ENCODE measurements around the gene GCN1.
"Not testable (repeated sequence)": the region's sequence is repeated elsewhere in the genome, so short reads cannot be mapped to it uniquely, and the experiment has no call there.

Gene GCN1, protein sequence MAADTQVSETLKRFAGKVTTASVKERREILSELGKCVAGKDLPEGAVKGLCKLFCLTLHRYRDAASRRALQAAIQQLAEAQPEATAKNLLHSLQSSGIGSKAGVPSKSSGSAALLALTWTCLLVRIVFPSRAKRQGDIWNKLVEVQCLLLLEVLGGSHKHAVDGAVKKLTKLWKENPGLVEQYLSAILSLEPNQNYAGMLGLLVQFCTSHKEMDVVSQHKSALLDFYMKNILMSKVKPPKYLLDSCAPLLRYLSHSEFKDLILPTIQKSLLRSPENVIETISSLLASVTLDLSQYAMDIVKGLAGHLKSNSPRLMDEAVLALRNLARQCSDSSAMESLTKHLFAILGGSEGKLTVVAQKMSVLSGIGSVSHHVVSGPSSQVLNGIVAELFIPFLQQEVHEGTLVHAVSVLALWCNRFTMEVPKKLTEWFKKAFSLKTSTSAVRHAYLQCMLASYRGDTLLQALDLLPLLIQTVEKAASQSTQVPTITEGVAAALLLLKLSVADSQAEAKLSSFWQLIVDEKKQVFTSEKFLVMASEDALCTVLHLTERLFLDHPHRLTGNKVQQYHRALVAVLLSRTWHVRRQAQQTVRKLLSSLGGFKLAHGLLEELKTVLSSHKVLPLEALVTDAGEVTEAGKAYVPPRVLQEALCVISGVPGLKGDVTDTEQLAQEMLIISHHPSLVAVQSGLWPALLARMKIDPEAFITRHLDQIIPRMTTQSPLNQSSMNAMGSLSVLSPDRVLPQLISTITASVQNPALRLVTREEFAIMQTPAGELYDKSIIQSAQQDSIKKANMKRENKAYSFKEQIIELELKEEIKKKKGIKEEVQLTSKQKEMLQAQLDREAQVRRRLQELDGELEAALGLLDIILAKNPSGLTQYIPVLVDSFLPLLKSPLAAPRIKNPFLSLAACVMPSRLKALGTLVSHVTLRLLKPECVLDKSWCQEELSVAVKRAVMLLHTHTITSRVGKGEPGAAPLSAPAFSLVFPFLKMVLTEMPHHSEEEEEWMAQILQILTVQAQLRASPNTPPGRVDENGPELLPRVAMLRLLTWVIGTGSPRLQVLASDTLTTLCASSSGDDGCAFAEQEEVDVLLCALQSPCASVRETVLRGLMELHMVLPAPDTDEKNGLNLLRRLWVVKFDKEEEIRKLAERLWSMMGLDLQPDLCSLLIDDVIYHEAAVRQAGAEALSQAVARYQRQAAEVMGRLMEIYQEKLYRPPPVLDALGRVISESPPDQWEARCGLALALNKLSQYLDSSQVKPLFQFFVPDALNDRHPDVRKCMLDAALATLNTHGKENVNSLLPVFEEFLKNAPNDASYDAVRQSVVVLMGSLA (N-terminal part only)

DNA sequence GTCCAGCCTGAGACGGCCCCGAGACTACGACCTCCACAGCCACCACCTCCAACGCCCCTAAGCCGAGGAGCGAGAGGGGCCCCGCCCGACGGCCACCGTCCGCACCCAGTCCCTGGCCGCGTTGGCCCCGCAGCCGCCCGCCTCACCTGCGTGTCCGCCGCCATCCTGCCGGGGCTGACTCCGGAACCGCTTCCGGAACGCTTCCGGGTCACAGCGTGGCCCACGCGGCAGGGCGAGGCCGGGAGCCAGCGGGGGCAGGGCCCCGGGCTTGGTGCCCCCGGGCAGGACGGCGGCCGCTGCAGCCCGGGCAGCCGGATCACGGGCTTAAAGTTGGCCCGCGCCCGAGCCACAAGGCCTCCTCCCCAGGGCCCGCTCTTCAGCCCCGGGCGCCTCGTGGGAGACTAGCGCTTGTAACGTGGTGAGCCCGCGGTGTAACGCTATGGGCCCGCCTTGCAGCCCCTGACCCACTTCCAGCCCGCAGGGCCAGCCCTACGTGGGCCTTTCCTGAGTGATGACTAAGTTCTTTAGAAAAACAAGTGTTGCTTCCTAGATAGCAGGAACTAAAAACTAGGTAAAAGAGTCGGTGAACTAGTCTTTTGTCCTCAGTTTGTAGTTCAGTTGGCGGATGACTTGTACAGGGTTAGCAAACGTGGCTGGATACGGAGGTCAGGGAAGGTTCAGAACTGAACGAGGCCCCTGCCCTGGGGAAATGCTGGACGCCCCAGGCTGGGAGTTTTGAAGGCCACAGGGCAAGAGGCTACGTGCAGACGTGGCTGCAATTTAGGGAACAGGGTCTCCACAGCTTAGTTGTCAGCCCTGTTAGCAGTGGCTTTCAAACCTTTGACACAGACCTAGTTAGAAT lies at the start of gene GCN1:
TSS of gene GCN1 (minus strand) at position 182 of the 862 bp plus-strand sequence. CDS start at position 164, 18 bp downstream.
- DNase-seq: peak; percentile 93

DNA sequence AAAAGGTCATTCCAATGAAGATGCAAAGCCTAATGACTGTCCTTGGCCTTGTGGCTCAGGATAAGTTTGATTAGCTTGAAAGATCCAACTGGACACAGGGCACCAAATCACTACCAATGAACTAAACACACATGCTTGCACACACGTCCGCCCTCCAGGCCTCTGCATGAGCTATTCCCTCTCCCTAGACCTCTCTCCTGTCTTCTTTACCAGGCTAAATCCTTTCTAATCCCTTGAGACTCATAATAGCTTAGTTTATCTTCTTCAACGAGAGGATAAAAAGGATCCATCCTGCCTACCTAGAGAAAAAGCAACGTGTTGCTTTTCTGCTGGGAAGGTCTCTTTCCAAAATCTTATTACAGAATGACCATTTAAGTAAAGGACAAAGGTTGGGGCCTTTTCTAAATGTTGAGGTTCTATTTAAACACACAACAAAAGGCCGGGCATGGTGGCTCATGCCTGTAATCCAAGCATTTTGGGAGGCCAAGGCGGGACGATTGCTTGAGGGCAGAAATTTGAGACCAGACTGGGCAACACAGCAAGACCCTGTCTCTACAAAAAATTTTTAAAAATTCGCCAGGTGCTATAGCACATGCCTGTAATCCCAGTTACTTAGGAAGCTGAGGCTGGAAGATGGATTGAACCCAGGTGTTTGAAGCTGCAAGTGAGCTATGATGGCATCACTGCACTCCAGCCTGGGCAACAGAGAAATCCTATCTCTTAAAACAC lies 48.6 kb upstream of the GCN1 start:
- no peak for DNase-seq

DNA sequence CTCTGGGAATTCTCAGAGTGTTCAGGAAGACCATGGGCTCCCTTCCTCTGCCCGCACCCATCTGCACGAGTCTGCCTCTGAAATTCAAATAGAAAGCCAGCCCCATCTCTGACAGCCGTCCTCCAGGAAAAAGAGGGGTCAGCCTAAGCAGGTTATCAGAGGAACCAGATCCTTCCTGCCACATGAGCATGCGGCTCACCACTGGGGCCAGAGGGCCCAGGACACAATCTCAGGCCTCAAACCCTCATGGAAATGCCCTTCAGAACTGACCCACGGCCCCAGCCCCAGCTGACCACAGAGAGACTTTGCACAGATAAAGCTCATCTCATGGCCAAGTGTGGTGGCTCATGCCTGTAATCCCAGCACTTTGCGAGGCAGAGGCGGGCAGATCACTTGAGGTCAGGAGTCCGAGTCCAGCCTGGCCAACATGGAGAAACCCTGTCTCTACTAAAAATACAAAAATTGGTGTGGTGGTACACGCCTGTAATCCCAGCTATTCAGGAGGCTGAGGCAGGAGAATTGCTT lies 47.8 kb upstream of the GCN1 start:
- DNase-seq: no peak

DNA sequence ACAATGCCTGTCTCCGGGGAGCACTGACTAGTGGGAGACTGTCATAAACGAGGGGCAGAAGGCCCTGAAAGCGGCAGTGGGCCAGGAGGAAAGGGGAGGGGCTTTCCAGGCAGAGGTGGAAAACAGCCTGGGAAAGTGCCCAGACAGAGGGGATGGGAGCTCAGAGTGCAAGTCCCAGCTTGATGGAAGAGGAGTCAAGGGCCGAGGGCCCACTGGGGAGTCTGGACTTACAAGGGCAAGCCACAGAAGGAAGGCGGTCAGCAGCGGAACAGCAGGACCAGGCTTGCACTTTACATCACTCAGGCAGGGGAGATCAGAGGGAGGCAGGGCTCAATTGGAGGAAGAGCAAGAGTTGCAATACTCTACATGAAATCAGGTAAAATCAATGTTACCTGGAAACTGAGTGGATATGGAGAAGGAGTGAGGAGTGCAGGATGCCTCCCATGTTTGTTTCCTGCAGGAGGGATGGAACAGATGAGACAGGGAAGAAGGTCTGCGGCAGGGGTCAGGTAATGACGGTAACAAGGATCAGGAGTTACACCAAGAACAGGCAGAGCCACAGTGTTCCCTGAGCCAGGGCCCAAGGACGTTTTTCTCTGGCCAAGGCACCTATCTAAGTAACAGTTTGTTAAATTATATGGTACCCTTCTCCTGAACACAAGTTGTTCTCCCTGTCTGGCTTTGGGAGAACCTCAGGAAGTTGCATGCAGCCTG lies 47.2 kb upstream of the GCN1 start:
- DNase-seq: no peak

DNA sequence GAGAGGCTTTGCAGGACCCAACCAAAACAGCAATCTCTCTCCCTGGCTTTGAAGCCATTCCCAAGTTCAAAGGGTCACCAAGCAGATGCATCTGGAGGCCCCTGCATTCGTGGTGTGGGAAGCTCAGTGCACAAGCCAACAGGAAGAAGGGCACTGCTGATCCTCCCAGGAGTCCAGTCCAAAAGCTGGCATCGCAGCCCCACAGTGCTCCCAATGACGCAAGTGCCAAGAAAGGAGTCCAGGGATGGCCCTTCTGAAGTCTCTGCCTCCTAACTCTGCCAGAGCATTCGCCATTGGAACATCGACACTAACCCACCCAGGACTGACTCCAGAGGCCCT lies 45.9 kb upstream of the GCN1 start:
- DNase-seq: no peak

DNA sequence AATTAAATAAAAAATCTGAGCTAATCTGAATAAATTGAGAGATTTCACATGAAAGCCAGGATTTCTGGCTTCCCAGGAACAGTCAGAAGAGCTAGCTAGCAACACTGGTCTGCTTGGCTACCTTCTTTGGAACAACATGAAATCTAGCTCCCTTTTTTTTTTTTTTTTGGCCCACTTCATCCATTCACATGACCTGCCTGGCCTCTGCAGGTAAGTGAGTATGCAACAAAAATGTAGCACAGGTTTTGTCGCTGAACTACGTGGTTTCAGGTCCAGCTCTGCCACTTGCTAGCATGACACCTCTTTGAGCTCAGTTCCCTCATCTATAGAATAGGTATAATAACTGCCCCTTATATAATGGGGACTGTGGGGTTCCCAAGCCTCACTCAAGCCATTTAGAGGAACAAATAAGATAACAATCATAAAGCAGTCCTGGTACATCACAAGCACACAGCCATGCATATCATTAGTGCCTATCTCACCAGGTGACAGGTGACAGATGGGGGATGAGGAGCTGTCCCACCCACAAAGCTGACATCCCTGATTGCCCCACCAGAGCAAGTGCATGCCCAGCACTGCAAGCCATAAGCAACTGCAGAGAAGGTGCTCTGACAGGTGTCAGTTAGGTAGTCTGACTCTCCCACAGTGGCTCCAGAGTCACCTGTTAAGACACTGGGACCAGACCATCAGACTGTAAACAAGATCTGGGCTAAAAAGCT lies 45.4 kb upstream of the GCN1 start:
- DNase-seq: no peak

DNA sequence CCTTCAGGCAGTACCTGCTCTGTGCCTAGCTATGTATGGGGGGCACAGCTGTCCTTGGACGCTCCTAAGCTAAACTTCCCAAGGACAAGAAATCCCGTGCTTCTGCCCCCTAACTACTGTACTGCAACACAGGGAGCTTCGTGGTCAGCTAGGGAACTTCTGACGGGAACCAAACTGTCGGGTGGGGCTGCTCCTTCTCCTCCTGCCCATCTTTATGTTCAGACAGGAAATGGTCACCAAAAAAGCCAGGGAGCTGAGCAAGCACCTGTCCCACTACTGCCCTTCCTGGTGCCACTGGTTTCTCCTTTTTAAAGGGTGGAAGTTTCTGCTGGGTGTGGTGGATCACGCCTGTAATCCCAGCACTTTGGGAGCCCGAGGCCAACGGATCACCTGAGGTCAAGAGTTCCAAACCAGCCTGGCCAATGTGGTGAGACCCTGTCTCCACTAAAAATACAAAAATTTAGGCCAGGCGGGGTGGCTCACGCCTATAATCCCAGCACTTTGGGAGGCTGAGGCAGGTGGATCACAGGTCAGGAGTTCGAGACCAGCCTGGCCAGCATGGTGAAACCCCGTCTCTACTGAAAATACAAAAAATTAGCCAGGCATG lies 44.4 kb upstream of the GCN1 start:
- no peak for DNase-seq

DNA sequence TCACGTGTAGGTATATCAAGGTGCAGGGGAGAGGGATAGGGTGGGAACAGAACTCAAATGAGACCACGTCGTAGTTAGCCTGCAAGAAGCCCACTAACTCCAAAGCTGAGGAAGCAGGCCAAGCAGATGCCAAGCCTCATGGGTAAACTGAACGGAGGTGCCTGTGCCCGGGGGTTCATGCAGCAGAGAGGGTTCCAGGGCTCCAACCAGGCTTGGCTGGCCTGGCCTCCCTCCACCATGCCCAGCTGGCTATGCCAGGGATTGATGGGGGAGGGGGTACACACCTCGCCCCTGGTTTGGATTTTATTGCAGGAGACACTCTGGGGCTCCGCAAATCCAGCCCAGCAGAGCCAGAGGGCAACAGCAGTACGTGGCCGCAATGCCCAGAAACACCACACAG lies 43.7 kb upstream of the GCN1 start:
- no peak for DNase-seq

DNA sequence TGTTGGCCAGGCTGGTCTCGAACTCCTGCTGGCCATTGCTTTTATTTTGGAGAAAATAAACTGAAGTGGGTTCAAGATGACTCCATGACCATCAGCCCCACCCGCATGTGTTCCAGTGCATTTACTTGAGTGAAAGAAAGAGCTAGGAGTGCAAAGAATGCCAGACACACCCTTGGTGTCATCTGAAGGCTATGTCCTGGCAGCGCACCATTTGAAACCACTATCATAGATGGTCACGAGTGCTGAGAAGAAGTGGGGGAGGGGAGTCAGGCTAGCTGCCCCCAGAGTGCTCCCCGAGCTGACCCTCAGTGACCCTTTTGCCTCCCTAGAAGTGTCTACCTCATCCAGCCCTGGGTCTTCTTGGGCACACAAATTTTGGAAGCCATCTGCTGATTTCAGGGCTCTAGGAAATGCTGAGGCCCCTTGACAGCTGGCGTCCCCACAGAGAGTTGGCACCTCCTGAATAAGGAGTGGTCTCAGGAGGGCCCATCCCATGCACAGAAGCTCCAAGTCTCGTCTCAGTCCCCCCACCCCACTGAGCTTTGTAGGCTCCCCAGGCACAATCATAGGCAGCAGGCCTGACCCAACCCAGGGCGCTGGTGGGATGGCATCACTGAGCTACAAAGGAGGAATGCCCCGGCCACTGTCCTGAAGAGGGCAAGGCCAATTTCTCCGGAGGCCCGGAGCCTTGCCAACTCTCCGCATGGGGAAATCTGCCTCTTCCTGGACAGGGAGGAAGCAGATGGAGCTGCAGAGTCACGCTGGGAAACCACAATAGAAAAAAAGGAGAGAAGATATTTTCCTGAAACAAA lies 43.1 kb upstream of the GCN1 start:
- no peak for DNase-seq

DNA sequence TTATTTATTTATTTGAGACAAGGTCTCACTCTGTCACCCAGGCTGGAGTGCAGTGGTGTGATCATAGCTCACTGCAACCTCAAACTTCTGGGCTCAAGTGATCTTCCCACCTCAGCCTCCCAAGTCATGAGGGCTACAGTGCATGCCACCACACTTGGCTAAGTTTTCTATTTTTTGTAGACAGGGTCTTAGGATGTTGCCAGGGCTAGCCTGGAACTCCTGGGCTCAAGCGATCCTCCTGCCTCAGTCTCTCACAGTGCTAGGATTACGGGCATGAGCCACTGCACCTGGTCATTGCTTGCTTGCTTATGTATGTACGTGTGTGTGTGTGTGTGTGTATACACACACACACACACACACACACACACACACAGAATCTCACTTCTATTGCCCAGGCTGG lies 42.3 kb upstream of the GCN1 start:
- DNase-seq: not testable (repeated sequence)

DNA sequence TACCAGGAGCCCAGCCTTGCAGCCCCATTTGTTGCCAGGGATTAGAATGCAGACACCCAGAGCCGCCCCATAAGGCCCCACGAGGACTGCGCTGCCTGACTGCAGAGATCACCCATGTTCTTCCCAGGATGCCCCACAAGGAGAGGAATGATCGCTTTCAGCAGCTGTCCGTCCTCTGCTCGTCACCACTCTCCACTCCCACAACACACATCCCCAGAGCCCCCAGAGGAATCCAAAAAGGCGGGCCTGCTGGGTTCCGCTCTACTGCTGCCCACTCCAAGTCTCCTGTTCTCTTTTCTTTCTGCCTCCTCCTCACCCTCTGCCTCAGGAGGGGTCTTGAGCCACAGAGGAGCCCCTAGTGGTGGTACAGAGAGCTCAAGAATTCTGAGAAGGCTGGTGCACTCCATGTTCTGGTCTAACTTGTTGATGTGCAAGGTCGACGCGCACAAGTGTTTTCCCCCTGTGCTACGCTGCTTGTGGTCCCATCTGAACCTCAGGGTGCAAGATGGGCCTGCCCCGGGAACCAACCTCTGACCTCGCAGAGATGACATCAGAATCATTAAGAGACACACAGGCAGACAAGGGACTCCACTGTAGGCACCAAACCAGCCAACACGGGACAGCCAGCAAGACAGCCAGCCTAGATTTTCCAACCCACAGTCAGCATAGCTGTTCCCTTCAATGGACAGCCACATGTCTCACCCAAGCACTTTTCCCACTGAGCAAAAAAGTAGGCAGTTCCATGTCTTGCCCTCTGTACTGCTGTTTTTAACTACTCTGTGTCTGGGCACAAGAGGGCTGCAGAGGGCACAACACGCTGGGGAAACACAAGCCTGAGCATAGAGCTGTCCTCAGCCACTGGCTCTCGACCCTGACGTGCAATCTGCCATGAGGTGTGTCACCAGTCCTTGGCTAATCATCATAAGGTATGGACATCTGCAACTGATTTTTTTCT lies 41.1 kb upstream of the GCN1 start:
- DNase-seq: peak; percentile 75

DNA sequence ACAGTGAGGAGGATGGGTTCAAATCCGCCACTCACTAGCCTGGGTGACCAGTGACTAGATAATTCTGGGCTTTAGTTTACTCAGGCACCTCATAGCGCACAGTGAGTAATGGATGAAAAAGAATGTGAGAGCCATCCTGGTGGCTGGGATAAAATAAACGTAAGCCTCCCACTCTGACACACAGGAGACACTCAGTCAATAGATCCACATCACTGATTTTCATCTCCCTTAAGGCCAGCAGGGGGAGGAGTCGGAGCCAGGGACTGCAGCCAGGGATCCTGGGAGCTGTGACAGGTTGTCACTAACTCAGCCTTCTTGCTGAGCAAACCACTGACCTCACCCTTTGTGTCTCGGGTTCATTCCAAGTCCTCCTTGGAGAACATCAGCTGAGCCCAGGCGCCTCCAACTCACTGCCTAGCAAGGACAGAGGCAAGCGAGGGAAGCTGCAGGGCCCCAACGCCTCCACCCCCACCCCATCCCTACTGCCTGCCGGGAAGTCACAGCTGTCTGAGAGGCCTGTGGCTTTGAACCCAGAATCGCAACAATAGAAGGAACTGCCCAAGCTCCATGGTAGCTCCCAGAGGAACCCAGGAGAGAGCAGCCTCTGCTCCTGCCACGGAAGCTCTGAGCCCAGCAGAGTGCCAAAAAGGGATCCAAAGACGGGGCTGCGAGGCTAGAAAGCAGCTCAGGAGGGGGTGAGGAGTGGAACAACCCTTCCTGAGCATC lies 40.3 kb upstream of the GCN1 start:
- peak; percentile 94 for DNase-seq

DNA sequence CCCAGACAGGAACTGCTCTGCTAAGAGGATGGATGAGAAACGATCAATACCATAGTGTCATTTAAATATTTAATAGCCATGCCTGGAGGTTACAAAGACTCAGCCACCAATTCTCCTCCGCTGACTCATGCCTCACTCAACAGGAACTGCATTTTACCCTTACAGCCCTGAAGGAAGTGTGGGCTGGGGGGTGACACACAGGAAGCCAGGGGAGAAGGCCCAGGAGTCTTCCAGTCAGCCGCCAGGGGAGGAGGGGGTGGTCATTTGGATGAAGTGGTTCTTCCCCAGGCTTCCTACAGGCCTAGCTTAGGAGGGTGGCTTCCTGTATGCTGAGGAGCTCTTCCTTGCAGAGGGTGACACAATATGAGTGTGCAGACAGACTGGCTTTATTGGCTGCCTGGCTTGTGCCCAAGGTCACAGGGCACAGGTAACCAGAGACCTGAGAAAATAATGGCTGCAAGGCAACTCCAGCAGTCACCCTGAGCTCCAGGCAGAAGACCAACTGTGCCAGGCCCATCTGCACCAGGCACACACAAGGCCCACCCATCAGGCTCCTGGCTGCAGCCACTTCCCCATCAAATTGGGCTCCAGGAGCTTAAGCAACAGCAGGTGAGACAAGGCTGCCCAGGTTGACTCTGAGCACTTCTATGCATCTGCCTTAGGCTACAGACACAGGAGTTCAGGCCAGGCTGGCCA lies 36.9 kb upstream of the GCN1 start:
- peak; percentile 68 for DNase-seq

DNA sequence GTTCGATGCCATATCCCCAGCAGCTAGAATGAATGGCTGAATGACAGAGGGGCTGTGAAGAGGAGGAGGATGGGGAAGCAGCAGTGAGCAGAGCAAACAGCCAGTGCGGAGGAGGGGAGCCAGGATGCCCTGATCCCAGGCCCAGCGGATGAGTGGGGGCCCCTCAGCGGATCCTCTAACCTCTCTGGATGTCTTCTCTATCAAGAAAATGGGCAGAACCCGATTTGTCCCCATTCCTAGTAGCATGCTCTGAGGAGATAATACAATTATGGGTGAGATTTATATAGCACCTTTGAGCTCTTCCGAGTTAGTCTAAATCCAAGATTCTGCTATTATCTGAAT lies 36.4 kb upstream of the GCN1 start:
- DNase-seq: no peak

DNA sequence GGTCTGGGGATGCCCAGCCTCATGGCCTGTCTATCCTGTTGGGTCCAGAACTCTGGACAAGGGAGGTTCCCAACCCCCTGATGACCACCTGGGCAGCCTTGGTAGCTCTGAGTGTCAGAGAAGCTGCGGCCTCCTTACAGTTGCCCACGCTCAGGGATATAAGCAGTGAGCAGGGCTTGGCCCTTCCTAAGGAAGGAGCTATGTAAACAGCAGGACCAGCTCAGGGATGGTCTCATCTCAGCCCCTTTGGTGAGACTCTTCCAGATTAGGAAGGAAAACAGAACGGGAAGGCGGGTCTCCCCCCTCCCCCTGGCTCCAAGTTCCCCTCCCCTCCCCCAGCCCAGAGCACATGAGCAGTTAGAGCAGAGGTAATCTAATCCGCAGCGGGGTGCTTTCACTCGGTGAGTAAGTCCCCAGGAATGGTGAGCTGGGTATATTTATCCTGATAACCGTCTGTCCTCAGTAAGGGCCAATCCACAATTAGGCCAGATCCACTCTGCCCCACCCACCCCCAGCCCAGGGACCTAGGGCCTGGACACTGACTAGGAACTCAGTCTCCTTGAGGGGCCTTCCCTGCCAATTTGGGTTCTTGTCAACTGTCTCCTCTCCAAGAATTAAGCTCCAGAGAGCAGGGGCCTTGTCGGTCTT lies 35.9 kb upstream of the GCN1 start:
- DNase-seq: peak; percentile 88
